Measurements from ENCODE around the gene TMEM87B. TPM values are rescaled to one million over a fixed set of nuclear protein-coding genes. Genes with fewer than 3 reads are reported as not detected.

TMEM87B gene
- total RNA-seq, 1 donor from 2014 or later, result 15.4 TPM

- H3K4me1 Mint-ChIP-seq (ENCODE audit: low read depth), result no peaks in the 10 kb centered on the region
- TF ChIP-seq CTCF (IDR thresholded peaks at IDR 0.05; ENCODE audit: unreplicated experiment), result no peak
Measured at GRCh38 chr2:112150447-112150846, 95.4 kb downstream of the TMEM87B start.

GRCh38 chr2:112150851-112151250 lies 95.8 kb downstream of the TMEM87B start:
- Mint-ChIP-seq H3K4me3 (ENCODE audit: low read depth) (no peak overlapping the region), H3K9me3 (ENCODE audit: low read depth) (no peaks in the 10 kb centered on the region), H3K27me3 (no peaks in the 10 kb centered on the region), H3K36me3 (ENCODE audit: insufficient read depth) (no peaks in the 10 kb centered on the region), H3K27ac (no peak overlapping the region), H3K4me1 (ENCODE audit: low read depth) (no peaks in the 10 kb centered on the region)
- no peak for TF ChIP-seq CTCF (IDR thresholded peaks at IDR 0.05; ENCODE audit: unreplicated experiment)
- DNase-seq (ENCODE audit: low spot score, unreplicated experiment), result no peak

More at GRCh38 chr2:112150447-112150846, 95.4 kb downstream of the TMEM87B start:
- no peaks in the 10 kb centered on the region for H3K27me3 Mint-ChIP-seq
- DNase-seq (ENCODE audit: low spot score, unreplicated experiment), result no peak
- no peak overlapping the region for H3K4me3 Mint-ChIP-seq (ENCODE audit: low read depth)
- no peaks in the 10 kb centered on the region for H3K9me3 Mint-ChIP-seq (ENCODE audit: low read depth)
- H3K36me3 Mint-ChIP-seq (ENCODE audit: insufficient read depth), result no peaks in the 10 kb centered on the region
- H3K27ac Mint-ChIP-seq, result no peak overlapping the region

GRCh38 chr2:112151271-112151670 lies 96.2 kb downstream of the TMEM87B start:
- Mint-ChIP-seq H3K27me3 (no peaks in the 10 kb centered on the region), H3K36me3 (ENCODE audit: insufficient read depth) (no peaks in the 10 kb centered on the region), H3K4me1 (ENCODE audit: low read depth) (peaks cover 4% of the 10 kb centered on the region), H3K27ac (no peak overlapping the region), H3K9me3 (ENCODE audit: low read depth) (no peaks in the 10 kb centered on the region), H3K4me3 (ENCODE audit: low read depth) (no peak overlapping the region)
- no peak for TF ChIP-seq CTCF (IDR thresholded peaks at IDR 0.05; ENCODE audit: unreplicated experiment)
- DNase-seq (ENCODE audit: low spot score, unreplicated experiment), result no peak

GRCh38 chr2:112151701-112152440 lies 96.8 kb downstream of the TMEM87B start:
- no peak for TF ChIP-seq CTCF (IDR thresholded peaks at IDR 0.05; ENCODE audit: unreplicated experiment)
- no peaks in the 10 kb centered on the region for H3K27me3 Mint-ChIP-seq
- no peak overlapping the region for H3K4me3 Mint-ChIP-seq (ENCODE audit: low read depth)
- no peaks in the 10 kb centered on the region for H3K9me3 Mint-ChIP-seq (ENCODE audit: low read depth)
- no peaks in the 10 kb centered on the region for H3K36me3 Mint-ChIP-seq (ENCODE audit: insufficient read depth)
- peaks cover 6% of the 10 kb centered on the region for H3K4me1 Mint-ChIP-seq (ENCODE audit: low read depth)
- no peak overlapping the region for H3K27ac Mint-ChIP-seq
- no peak for DNase-seq (ENCODE audit: low spot score, unreplicated experiment)

GRCh38 chr2:112152476-112153178 lies 97.6 kb downstream of the TMEM87B start:
- Mint-ChIP-seq H3K27ac (no peak overlapping the region), H3K36me3 (ENCODE audit: insufficient read depth) (no peaks in the 10 kb centered on the region), H3K4me1 (ENCODE audit: low read depth) (peaks cover 6% of the 10 kb centered on the region), H3K4me3 (ENCODE audit: low read depth) (no peak overlapping the region), H3K9me3 (ENCODE audit: low read depth) (no peaks in the 10 kb centered on the region), H3K27me3 (no peaks in the 10 kb centered on the region)
- DNase-seq (ENCODE audit: low spot score, unreplicated experiment), result no peak
- no peak for TF ChIP-seq CTCF (IDR thresholded peaks at IDR 0.05; ENCODE audit: unreplicated experiment)
